Ovary (tissue), 9 donors: Measurements from ENCODE around the gene NRXN2. TPM values are rescaled to one million over a fixed set of nuclear protein-coding genes. Genes with fewer than 3 reads are reported as not detected.

ENCODE experiments used
- DNase-seq, 5 donors: peaks; one replicate each; pipeline ENCODE4 v3.0.0-alpha.2; 2019 to 2020
- H3K27ac ChIP-seq, 2 donors: fragments of 200-600 bp; one replicate each; pipeline versions ENCODE4 v1.5.1 to v1.8.0; 2019 to 2022
- H3K27me3 ChIP-seq: fragments of 200-600 bp; one replicate; pipeline ENCODE4 v1.8.0; 2022
- H3K36me3 ChIP-seq: fragments of 200-600 bp; sonication (generic); one replicate; pipeline ENCODE4 v1.5.1; 2019
- H3K4me1 ChIP-seq: one replicate; pipeline ENCODE4 v1.8.1; 2013; ENCODE audit warnings: mild to moderate bottlenecking, moderate library complexity; ENCODE audit not compliant: insufficient read depth
- H3K4me3 ChIP-seq: fragments of 200-600 bp; sonication (generic); one replicate; pipeline ENCODE4 v1.5.1; 2017
- H3K9me3 ChIP-seq, 2 donors: fragments of 200-600 bp in 1 of 2; sonication (generic) in 1 of 2; one replicate each; pipeline versions ENCODE4 v1.5.1 to v1.8.1; 2013 to 2019; ENCODE audit warnings: mild to moderate bottlenecking in 1 of 2, moderate library complexity in 1 of 2
- CTCF ChIP-seq, 3 donors: fragments of 450-650 bp in 2 of 3; fragments of 200-600 bp in 1 of 3; IDR thresholded peaks; one replicate each; pipeline versions ENCODE4 v1.5.1 to v1.8.0; 2016 to 2022; ENCODE audit warnings: antibody characterized with exemption in 3 of 3, mild to moderate bottlenecking in 1 of 3
- EP300 ChIP-seq: sonication (generic); formaldehyde crosslinking; IDR thresholded peaks from one replicate; pipeline ENCODE4 v1.6.1; 2017; ENCODE audit warnings: antibody characterized with exemption
- POLR2A ChIP-seq: fragments of 450-650 bp; IDR thresholded peaks from one replicate; pipeline ENCODE4 v1.6.1; 2017; ENCODE audit warnings: antibody characterized with exemption, mild to moderate bottlenecking, moderate library complexity
- WGBS, 3 donors: extraction: QIAGEN DNeasy Blood & Tissue Kit in 1 of 3; methylation state at CpG; one replicate each; pipeline versions ENCODE4 v1.1.5 to v1.1.7; 2013 to 2017; 5-methylcytosine and 5-hydroxymethylcytosine counted together
- intact Hi-C, 4 donors: fragments of 100-400 bp; cut with DNase I; formaldehyde crosslinking; loops; one replicate each; pipeline versions ENCODE4 v1.11.0 to v1.15.1; 2022 to 2023
- polyA plus RNA-seq, 2 donors: library from polyadenylated mRNA; stranded (reverse); fragments of 200-250 nt in 1 of 2; fragments of 350-450 nt in 1 of 2; fragmentation: Illumina TruSeq in 1 of 2; extraction: RNeasy Lipid Tissue Mini Kit (QIAGEN cat#74804) in 1 of 2; gene quantifications; one replicate each; pipeline ENCODE4 v1.2.3, GENCODE V29; 2013 to 2014
- total RNA-seq, 7 donors: library from RNA; depleted of rRNA in 2 of 7; stranded (reverse); fragments of >200 nt in 2 of 7; fragmentation: NEBNext Ultra II Directional in 3 of 7; extraction: Animal tissue kit (Norgen Biotek cat#: 25700) in 3 of 7; gene quantifications; one replicate each; pipeline versions ENCODE4 v1.1.0 to v1.2.4, GENCODE V29; 2016 to 2023
- donor health status: DM: no; HTN: no; CAD: no; lungs with moderate emphysema.
- donor health status: DM: no; HTN: no; CAD: no.
- donor health status: Bipolar disorder and iron deficiency.
- donor health status: DM: yes; HTN: yes; CAD: no.
- donor health status: DM: no; HTN: no; CAD: no.
- donor health status: DM: yes; HTN: yes; CAD: no.

The NRXN2 gene
- total and polyA plus RNA-seq, 9 donors = 6.4 to 64.1 (median 19.7) TPM

- Histone ChIP-seq H3K27ac (no peak overlapping the region), H3K9me3 (no peaks in the 10 kb centered on the region), H3K4me1 (no peaks in the 10 kb centered on the region), H3K4me3 (no peak overlapping the region), H3K36me3 (no peaks in the 10 kb centered on the region), H3K27me3 (no peaks in the 10 kb centered on the region)
- TF ChIP-seq EP300 = no peak
- TF ChIP-seq CTCF (IDR thresholded peaks at IDR 0.05) = no peak
- no peak for TF ChIP-seq POLR2A
- intact Hi-C loops = no loop called here
- WGBS, 3 donors = 86 to 94% (median 92%) methylated on average over 4 of the region's 4 CpGs
- DNase-seq = no peak
Observed at GRCh38 chr11:64627371-64627770, 95.6 kb downstream of the NRXN2 start.

DNA sequence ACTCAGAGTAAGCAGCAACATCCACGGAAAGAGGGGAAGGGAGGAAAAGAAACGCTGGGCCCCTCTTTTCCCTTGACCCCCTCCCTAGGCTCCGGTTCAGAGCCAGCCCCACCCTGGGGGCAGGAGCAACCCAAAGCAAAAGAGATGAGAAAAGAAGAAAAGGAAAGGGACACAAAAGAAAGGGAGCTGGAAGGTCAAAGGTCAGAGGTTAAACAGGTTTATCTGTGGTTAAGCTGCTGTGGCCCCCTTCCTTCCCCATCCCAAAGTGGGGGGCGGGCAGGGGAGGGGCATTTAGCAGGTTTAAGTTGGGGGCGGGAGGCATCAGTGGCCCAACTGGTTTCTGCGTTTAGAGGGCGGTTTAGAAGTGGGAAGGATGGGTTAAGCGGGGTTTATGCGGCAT is 96.4 kb downstream of the NRXN2 start:
- Histone ChIP-seq H3K4me3 (no peak overlapping the region), H3K27me3 (no peaks in the 10 kb centered on the region), H3K36me3 (no peaks in the 10 kb centered on the region), H3K4me1 (peaks cover 4% of the 10 kb centered on the region), H3K27ac (no peak overlapping the region), H3K9me3 (no peaks in the 10 kb centered on the region)
- intact Hi-C loops = no loop called here
- DNase-seq = no peak
- 81 to 83% (median 83%) methylated on average over 9 of the region's 9 CpGs for WGBS, 3 donors
- TF ChIP-seq CTCF (IDR thresholded peaks at IDR 0.05) (no peak), EP300 (no peak), POLR2A (no peak)

- 82 to 89% (median 88%) methylated on average over 4 of the region's 4 CpGs for WGBS, 3 donors
- TF ChIP-seq POLR2A (no peak), EP300 (no peak), CTCF (IDR thresholded peaks at IDR 0.05) (no peak)
- Histone ChIP-seq H3K27me3 (no peaks in the 10 kb centered on the region), H3K36me3 (no peaks in the 10 kb centered on the region), H3K27ac (no peak overlapping the region), H3K9me3 (no peaks in the 10 kb centered on the region), H3K4me1 (peaks cover 19% of the 10 kb centered on the region), H3K4me3 (no peak overlapping the region)
- no peak for DNase-seq
- intact Hi-C loops = no loop called here
Observed at GRCh38 chr11:64624883-64625481, 98.0 kb downstream of the NRXN2 start.

GRCh38 chr11:64622681-64623080 is 100.3 kb downstream of the NRXN2 start:
- Histone ChIP-seq H3K36me3 (no peaks in the 10 kb centered on the region), H3K4me3 (no peak overlapping the region), H3K27ac (no peak overlapping the region), H3K4me1 (peaks cover 35% of the 10 kb centered on the region), H3K9me3 (no peaks in the 10 kb centered on the region), H3K27me3 (no peaks in the 10 kb centered on the region)
- WGBS, 3 donors = 93 to 95% (median 93%) methylated on average over 15 to 19 of the region's 19 CpGs
- no peak for DNase-seq
- TF ChIP-seq POLR2A (no peak), EP300 (no peak), CTCF (IDR thresholded peaks at IDR 0.05) (no peak)
- intact Hi-C loops = no loop called here
